NB4 (cell line): Measurements from ENCODE around the gene MYT1.

Experiments used
- DNase-seq: peaks from one replicate; pipeline ENCODE4 v3.0.0; 2010; ENCODE audit warnings: low read depth
- H3K4me3 ChIP-seq: one replicate; pipeline ENCODE4 v1.5.1; 2011; ENCODE audit warnings: mild to moderate bottlenecking, low read depth, low read length, moderate library complexity
- CTCF ChIP-seq: IDR thresholded peaks from one replicate; pipeline ENCODE4 v1.5.1; 2012; ENCODE audit warnings: low read depth, low read length
- MAX ChIP-seq: IDR thresholded peaks from 2 replicates; pipeline ENCODE4 v1.6.1; 2011; ENCODE audit warnings: low read depth, low read length
- MYC ChIP-seq: IDR thresholded peaks from 2 replicates; pipeline ENCODE4 v1.6.1; 2011; ENCODE audit warnings: low read depth, low read length
- POLR2A ChIP-seq: IDR thresholded peaks from 2 replicates; pipeline ENCODE4 v1.6.1; 2011; ENCODE audit warnings: mild to moderate bottlenecking; ENCODE audit not compliant: insufficient read length; ENCODE audit errors: extremely low read depth

MYT1 gene

GRCh38 chr20:64146301-64146935 is 17.8 kb upstream of the MYT1 start:
- no peak for TF ChIP-seq POLR2A
- TF ChIP-seq MYC: no peak
- TF ChIP-seq MAX: no peak
- no peak for TF ChIP-seq CTCF
- no peak overlapping the region for H3K4me3 ChIP-seq
- no peak for DNase-seq

GRCh38 chr20:64146936-64147477 is 17.2 kb upstream of the MYT1 start:
- DNase-seq: no peak
- TF ChIP-seq POLR2A (no peak), CTCF (no peak), MAX (no peak), MYC (no peak)
- H3K4me3 ChIP-seq: no peak overlapping the region

- H3K4me3 ChIP-seq: no peak overlapping the region
- TF ChIP-seq CTCF (no peak), MAX (no peak), MYC (no peak), POLR2A (no peak)
- no peak for DNase-seq
These were observed 15.7 kb upstream of the MYT1 start for GRCh38 chr20:64148581-64148980.

- no peak overlapping the region for H3K4me3 ChIP-seq
- DNase-seq: no peak
These were observed 15.1 kb upstream of the MYT1 start for GRCh38 chr20:64149141-64149540.

GRCh38 chr20:64149809-64150560 is 14.3 kb upstream of the MYT1 start:
- no peak for DNase-seq
- TF ChIP-seq CTCF: no peak
- no peak for TF ChIP-seq MYC
- no peak for TF ChIP-seq POLR2A

More at GRCh38 chr20:64149141-64149540, 15.1 kb upstream of the MYT1 start:
- TF ChIP-seq MAX (no peak), CTCF (no peak), POLR2A (no peak), MYC (no peak)

More at GRCh38 chr20:64149809-64150560, 14.3 kb upstream of the MYT1 start:
- no peak overlapping the region for H3K4me3 ChIP-seq
